GM21515 (cell line): Measurements from ENCODE around the gene PARL.

ENCODE experiments used
- ATAC-seq: cut with Tn5 transposase; IDR thresholded peaks from one replicate; pipeline ENCODE4 v1.9.1; 2021; ENCODE audit not compliant: unreplicated experiment

The PARL gene

GRCh38 chr3:183884427-183885296 lies at the start of gene PARL:
Gene PARL, minus strand, starts transcription at chr3:183884880. Its CDS starts 34 bp downstream, at chr3:183884846.
- peak; percentile 99 for ATAC-seq

DNA sequence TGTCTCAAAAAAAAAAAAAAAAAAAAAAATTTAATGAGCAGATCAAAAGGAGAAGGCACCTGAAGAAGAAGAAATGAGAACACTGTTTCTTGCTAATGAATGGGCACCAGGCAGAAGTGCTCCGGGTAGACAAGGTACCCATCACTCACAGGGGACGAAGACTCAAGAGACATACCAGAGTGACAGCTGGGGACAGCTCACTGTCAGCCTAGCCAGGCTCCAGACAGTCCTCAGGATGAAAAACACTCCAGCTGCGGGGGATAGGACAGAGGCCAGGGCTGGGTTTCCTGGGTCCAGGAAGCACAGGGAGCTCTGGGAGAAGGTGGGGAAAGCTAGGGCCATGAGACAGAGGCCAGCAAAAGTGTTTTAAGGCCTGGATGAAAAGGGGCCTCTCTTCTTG lies 48.5 kb upstream of the PARL start:
- no peak for ATAC-seq

GRCh38 chr3:183931881-183932280 lies 47.2 kb upstream of the PARL start:
- no peak for ATAC-seq

DNA sequence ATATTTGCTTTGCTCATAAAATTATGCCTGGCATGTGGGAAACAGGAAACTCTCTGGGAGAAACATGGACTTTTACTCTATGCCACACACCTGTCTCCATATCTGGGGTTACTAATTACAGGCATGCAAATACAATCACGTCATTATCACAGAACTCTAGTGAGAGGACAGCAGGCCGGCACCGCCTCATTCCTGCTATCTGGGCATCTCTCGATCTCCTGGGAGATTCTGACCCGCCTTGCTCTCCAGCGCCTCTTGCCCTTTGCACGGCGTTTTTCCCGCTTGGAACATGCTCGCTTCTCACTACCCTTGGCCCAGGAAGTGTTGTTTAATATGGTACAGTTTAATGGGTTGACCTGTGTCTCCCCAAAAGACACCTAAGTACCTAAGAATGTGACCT lies 45.4 kb upstream of the PARL start:
- no peak for ATAC-seq

DNA sequence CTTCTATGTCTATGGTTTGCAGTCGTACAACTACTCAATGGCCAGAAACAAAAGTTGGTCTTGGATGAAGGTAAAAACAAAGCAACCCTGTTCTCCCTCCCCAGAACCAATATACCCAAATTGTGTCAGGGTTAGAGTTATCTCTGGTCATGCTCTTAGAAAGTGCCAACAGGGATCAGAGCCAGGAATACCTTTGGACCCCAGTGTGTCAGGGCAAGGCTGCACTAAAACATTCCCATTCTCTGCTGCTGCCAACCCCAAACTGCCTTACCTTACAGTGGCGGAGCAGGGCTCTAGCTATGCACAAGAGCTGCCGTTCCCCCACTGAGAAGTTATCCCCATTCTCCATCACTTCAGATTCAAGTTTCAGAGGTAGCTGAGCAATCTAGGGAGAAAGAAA lies 42.4 kb upstream of the PARL start:
- no peak for ATAC-seq

- ATAC-seq = no peak
These were observed 40.3 kb upstream of the PARL start for GRCh38 chr3:183924956-183925355.

DNA sequence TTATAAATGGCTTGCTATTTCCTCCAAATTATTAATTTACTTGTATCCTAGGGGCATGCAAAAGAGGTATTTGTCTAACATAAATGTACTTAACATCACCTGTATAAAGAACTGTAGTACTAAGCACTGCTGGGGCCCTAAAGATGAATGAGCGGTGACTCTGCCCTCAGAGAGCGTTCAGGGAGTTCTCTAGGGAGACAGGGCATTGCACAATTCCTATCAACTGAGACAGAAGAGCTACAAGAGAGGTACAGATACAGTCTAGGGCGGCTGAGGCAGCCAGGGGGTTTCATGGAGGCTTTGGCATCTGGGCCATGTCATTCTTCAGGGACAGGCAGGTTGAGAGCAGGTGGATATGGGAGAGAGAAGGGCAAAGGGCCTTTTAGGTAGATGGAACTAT lies 39.9 kb upstream of the PARL start:
- no peak for ATAC-seq

- no peak for ATAC-seq
These were observed 37.7 kb upstream of the PARL start for GRCh38 chr3:183922421-183922820.

- ATAC-seq = no peak
These were observed 36.4 kb upstream of the PARL start for GRCh38 chr3:183921096-183921495.

GRCh38 chr3:183920416-183920815 lies 35.7 kb upstream of the PARL start:
- no peak for ATAC-seq

DNA sequence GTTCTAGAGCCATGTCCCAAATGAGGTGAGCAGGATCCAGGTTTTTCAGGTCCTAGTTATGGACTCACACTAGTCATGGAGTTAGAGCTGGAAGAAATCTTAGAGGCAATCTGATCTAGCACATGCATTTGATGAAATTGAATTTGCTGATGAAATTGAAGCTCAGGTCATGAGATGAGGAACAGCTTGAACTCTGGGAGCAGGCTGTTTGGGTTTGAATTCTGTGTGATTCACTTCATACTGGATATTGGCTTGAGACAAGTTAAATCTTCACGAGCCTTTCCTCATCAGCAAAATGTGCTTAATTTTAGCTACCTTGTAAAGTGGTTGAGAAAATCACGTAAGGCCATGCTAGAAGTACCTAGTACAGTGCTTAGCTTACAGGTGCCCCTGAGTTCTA lies 33.5 kb upstream of the PARL start:
- no peak for ATAC-seq

GRCh38 chr3:183917776-183918175 lies 33.1 kb upstream of the PARL start:
- no peak for ATAC-seq

GRCh38 chr3:183914856-183915255 lies 30.2 kb upstream of the PARL start:
- no peak for ATAC-seq

GRCh38 chr3:183913580-183913920 lies 28.9 kb upstream of the PARL start:
- no peak for ATAC-seq

GRCh38 chr3:183912895-183913579 lies 28.4 kb upstream of the PARL start:
- no peak for ATAC-seq

- no peak for ATAC-seq
These were observed 27.3 kb upstream of the PARL start for GRCh38 chr3:183911763-183912506.

- ATAC-seq = no peak
These were observed 26.4 kb upstream of the PARL start for GRCh38 chr3:183911087-183911486.

DNA sequence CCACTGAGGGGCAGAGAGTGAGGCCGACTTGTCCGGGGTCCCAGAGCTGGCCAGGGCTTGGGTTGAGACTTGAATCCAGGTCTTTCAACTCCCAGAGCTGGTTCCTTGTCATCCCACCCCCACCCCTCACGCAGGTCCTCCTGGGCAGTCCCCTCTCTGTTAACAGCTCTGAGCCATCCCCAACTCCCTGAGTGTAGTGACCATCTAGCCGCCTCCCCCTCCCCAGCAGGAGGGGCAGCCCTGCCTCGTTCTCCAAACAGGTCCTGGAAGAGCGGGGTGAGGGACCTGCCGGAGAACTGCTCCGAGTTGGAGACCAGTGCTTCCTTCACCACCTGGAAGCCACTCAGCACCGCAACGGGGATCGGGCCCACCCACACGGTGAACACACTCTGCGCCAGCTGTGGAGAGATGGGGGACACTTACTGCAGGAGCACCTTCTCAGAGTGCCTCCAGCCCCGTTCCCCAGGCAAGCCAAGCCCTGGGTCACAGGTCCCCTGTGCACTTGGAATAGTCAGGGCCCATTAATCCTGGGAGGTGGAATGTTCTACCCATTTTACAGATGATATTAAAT lies 24.4 kb upstream of the PARL start:
- ATAC-seq = no peak

DNA sequence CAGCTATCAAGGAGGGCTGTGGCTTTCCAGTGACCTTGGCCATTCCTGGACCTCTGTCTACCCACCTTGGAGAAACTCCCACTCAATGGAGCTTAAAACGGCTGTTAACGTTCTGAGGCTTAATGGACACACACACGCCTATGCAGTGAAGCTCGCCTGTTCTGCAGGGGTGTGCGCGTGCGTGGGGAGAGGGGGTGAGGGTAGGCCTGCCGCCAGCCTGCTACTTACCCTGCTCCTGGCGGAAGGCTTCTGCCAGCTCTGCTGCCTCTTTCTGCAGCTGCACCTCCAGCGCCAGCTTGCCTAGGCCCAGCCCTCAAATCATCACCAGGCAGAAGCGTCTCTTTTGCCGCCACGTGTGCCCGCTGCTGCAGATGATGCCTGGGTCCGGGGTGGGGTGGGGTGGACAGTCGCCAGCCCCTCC lies 23.2 kb upstream of the PARL start:
- no peak for ATAC-seq

DNA sequence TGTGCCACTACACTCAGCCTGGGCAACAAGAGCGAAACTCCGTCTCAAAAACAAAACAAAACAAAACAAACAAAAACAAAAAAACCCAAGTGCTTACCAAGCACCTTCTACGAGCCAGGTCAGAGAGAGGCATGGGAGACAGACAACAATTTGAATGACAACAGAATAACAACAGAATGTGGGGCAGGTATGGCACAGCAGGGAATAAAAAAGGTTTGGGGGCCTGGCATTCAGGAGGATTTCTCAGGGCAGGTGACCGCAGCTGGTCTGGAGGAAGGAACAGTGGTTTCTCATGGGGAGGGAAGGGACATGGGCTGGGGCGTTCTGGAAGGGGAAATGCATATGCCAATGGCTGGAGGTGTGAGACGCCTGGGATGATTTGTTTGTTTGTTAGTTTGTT lies 22.5 kb upstream of the PARL start:
- no peak for ATAC-seq

- no peak for ATAC-seq
These were observed 21.7 kb upstream of the PARL start for GRCh38 chr3:183906234-183906921.
